AG10803 (cell line): ENCODE results near the gene LCN15.
A peak's percentile ranks its signal among the peaks of the same experiment; 100 is the strongest.

ENCODE experiments used
- DNase-seq: peaks from one replicate; pipeline ENCODE4 v3.0.0; 2010; ENCODE audit warnings: low read depth
- H3K4me3 ChIP-seq: 2 replicates; pipeline ENCODE4 v1.5.1; 2011; ENCODE audit warnings: mild to moderate bottlenecking, low read length, control low read depth
- TF ChIP-seq, protein P1 (sequence below): conservative IDR thresholded peaks from 2 replicates; pipeline ENCODE4 v1.5.1; 2011; ENCODE audit warnings: mild to moderate bottlenecking, low read length, control low read depth, inconsistent platforms

Gene LCN15

DNA sequence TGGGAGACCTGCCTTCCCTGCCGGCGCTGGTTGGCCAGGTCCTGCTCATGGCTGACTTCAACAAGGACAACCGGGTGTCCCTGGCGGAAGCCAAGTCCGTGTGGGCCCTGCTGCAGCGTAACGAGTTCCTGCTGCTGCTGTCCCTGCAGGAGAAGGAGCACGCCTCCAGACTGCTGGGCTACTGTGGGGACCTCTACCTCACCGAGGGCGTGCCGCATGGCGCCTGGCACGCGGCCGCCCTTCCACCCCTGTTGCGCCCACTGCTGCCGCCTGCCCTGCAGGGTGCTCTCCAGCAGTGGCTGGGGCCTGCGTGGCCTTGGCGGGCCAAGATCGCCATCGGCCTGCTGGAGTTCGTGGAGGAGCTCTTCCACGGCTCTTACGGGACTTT lies 41.4 kb downstream of the LCN15 start:
- H3K4me3 ChIP-seq: no peak overlapping the region
- TF ChIP-seq, protein P1, sequence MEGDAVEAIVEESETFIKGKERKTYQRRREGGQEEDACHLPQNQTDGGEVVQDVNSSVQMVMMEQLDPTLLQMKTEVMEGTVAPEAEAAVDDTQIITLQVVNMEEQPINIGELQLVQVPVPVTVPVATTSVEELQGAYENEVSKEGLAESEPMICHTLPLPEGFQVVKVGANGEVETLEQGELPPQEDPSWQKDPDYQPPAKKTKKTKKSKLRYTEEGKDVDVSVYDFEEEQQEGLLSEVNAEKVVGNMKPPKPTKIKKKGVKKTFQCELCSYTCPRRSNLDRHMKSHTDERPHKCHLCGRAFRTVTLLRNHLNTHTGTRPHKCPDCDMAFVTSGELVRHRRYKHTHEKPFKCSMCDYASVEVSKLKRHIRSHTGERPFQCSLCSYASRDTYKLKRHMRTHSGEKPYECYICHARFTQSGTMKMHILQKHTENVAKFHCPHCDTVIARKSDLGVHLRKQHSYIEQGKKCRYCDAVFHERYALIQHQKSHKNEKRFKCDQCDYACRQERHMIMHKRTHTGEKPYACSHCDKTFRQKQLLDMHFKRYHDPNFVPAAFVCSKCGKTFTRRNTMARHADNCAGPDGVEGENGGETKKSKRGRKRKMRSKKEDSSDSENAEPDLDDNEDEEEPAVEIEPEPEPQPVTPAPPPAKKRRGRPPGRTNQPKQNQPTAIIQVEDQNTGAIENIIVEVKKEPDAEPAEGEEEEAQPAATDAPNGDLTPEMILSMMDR: no peak
- DNase-seq: no peak

DNA sequence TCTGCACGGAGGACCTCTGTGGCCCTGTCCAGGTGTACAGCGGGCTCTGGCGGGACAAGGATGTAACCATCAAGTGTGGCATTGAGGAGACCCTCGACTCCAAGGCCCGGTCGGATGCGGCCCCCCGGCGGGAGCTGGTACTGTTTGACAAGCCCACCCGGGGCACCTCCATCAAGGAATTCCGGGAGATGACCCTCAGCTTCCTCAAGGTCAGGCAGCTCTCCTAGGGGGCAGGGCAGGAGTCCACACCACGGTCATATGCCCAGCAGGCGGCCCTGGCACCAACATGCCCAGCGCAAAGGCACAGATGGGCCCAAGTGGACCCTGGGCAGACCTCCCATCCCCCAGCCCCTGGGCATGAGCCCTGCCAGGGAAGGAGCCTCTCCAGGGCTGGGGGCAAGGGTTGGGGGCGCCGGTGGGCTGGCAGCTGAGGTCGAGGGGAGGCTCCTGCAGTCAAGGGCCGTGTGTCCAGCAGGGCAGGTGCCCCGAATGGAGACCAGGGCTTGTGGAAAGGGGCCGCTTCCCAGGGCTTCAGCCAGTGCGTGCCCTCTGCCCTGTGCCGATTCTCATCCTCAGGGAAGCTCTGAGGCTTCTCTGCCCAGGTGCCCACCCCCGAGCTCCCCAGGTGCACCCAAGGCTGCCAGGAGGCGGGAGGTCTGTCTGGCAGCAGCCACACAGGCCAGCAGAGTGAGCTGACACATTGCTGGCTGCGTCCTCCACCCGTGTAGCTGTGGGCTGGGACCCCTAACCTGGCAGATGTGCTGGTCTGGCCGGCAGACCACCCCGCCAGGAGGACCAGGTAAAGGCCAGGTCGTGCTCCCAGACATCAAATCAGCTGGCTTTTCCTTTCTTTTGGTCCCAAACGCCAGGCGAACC lies 42.0 kb downstream of the LCN15 start:
- H3K4me3 ChIP-seq: no peak overlapping the region
- no peak for DNase-seq
- TF ChIP-seq, protein P1: no peak

DNA sequence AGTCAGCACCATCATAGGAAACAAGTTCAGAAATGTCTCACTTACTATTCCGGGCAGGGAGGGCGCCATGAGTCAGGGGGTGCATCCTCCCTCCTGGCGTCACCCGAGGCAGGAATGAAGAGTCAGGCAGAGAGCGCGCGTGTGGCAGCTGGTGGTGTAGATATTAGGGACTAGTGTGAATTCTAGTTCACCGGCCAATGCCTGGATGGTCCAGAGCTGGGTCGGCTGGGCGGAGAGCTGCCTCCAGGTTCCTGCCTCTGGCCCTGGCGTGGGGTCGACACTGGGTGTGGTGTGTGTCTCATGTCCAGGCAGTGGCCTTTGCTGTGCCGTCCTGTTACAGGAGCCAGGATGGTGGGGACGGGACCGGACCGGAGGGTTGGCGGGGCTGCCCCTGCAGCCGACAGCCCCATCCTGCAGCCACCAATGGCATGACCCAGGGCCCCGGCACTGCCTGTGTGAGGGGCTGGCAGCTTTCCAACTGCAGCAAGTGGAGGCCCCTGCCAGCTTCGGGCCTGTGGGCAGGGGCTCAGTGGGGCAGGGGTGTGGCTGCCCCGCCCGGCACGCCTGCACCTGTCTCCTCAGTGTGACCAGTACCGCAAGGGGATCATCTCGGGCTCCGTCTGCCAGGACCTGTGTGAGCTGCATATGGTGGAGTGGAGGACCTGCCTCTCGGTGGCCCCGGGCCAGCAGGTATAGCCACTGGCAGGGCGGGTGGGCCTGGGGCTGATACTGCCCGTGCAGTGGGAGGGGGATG lies 42.8 kb downstream of the LCN15 start:
- peak; percentile 34 for DNase-seq
- TF ChIP-seq, protein P1: no peak
- no peak overlapping the region for H3K4me3 ChIP-seq

DNA sequence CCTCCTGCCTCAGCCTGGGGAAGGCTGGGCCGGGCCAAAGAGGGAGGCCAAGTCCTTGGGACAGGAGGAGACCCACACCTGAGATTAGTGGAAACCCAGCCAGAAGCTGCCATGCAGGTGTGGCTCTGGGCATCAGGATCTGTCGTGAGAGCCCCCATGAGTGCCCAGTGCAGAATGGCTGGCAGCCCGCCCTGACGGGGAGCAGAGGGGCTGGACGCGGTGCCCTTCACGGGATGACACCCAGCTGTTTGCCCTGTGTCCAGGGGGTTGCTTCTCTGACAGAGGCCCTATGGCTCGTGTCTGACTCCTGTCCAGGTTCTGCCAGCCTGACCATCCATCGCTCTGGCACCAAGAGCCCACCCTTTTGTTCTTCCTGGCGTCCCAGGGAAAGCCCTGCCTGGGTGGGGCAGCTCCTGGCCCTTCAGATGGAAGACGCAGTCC lies 43.4 kb downstream of the LCN15 start:
- DNase-seq: no peak
- TF ChIP-seq, protein P1: no peak
- H3K4me3 ChIP-seq: no peak overlapping the region

DNA sequence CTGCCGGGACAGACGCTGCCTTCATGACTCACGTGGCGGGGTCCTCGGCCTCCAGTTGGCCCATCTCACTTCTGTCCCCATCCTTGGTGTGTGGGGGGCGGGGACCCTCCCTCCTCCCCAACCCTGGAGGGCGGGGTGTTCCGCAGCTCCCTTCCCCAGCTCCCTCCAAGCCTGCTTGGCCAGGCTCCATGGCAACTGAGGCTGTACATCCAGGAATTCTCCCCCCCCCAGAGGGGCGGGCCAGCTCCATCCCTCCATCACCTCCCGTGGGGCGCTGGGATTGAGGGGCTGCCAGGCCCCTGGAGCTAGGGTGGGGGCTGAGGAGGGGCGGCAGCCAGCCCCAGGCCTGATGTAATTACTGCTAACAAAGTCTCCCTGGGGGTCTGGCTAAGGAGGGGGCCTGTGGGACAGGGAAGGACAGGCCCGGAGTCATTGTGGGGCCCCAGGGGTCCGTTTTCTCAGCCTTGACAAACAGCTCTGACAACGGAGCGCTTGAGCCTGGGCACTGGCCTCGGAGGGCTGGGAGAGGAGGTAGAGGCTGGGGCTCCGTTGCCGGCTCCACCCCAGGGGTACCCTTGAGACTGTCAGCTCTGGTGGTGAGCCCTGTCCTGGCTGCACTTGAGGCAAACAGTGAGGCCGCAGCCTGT lies 43.9 kb downstream of the LCN15 start:
- TF ChIP-seq, protein P1: no peak
- DNase-seq: no peak
- H3K4me3 ChIP-seq: no peak overlapping the region

DNA sequence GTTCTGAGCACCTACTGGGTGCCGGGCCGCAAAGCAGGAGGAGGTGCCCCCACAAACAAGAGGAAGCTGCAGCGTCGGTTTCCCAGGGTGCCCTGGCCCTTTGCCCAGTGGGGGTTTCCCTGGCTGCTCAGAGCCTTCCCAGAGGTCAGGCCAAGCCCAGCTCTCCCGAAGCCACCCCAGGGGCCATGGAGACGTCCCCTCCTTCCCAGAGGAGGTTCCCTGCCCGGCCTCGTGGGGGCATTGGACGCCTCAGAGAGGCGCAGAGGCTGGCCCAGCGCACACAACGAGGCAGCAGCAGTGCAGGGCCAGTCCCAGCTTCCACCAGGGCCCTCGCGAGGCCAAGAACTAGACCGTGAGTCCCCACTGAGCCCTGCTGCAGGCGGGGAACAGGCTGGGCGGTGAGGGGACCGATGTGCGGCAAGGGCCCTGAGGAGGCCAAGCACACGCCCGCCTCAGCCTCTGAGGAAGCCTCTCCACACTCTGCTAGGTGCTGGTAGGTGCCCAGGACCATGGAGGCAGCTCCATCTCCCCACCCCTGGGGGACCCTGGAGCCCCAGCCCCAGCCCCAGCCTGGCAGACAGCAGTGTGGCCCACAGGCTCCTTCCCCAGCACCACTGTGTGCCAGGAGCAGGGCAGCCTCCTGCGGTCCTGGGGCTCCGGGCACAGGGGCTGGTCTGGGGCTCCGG lies 45.0 kb downstream of the LCN15 start:
- no peak for DNase-seq
- no peak overlapping the region for H3K4me3 ChIP-seq
- TF ChIP-seq, protein P1: no peak
